ENCODE measurements around the gene SND1. TPM values are rescaled to one million over a fixed set of nuclear protein-coding genes. Genes with fewer than 3 reads are reported as not detected.

SND1 gene
- total and polyA plus RNA-seq, 2 donors (not counting 3 experiments of a cell fraction or from before 2014, with no cell fraction given): 116 to 249 TPM

GRCh38 chr7:127928222-127928621, 276.2 kb downstream of the SND1 start:
- FAIRE-seq: no peak

More at GRCh38 chr7:127928222-127928621, 276.2 kb downstream of the SND1 start:
- no peak for DNase-seq (ENCODE audit: low read depth, low spot score)
- H3K4me3 ChIP-seq (replicated peaks in 1 of 3; ENCODE audit: insufficient read depth in 1 of 3, low read depth in 1 of 3, low read length in 3 of 3): no peak overlapping the region
- no peaks in the 10 kb centered on the region for H3K27me3 ChIP-seq (ENCODE audit: control insufficient read depth in 2 of 2, insufficient read depth in 2 of 2, low read length in 2 of 2)
- H3K4me1 ChIP-seq (ENCODE audit: control insufficient read depth, extremely low read depth, insufficient read depth, low read length): no peaks in the 10 kb centered on the region
- peaks cover 3 to 6% of the 10 kb centered on the region in 2 experiments for H3K36me3 ChIP-seq (ENCODE audit: control insufficient read depth in 2 of 2, extremely low read depth in 1 of 2, insufficient read depth in 2 of 2, low read length in 2 of 2)
- no peak overlapping the region for H3K27ac ChIP-seq (ENCODE audit: insufficient read depth, low read depth, low read length)
- dilution Hi-C loops (cut with MboI; ENCODE audit: extremely low pct_ligation_motif_present, low sequenced_read_pairs) (no loop called here), intact Hi-C loops (cut with micrococcal nuclease) (no loop called here)
- H3K9me1 ChIP-seq (replicated peaks; ENCODE audit: control insufficient read depth, extremely low read depth, insufficient read depth, low read length): peaks cover 3% of the 10 kb centered on the region
- H3K9ac ChIP-seq (replicated peaks; ENCODE audit: extremely low read depth, insufficient read depth, low read length): no peak overlapping the region
- no peaks in the 10 kb centered on the region for H3K9me3 ChIP-seq (replicated peaks; ENCODE audit: control insufficient read depth, insufficient read depth, low read length)
- peaks cover 7% of the 10 kb centered on the region for H4K20me1 ChIP-seq (replicated peaks; ENCODE audit: control insufficient read depth, extremely low read depth, insufficient read depth, low read length)
- peaks cover 14% of the 10 kb centered on the region for H3K79me2 ChIP-seq (ENCODE audit: control insufficient read depth, insufficient read depth, low read length)
- TF ChIP-seq MAX (IDR thresholded peaks at IDR 0.05; ENCODE audit: insufficient read depth, insufficient read length): no peak
- TF ChIP-seq GATA2 (IDR thresholded peaks at IDR 0.05; ENCODE audit: insufficient read depth, insufficient read length, low read depth, low read length): no peak
- TF ChIP-seq CTCF (IDR thresholded peaks at IDR 0.05; ENCODE audit: extremely low read depth in 1 of 2, insufficient read depth in 1 of 2, low read depth in 1 of 2, low read length in 2 of 2): no peak
- TF ChIP-seq JUN (IDR thresholded peaks at IDR 0.05; ENCODE audit: borderline replicate concordance, insufficient read depth, insufficient read length, low read depth): no peak
- no peak for TF ChIP-seq POLR2AphosphoS5 (IDR thresholded peaks at IDR 0.05; ENCODE audit: insufficient read depth, low read depth, low read length)
- TF ChIP-seq EZH2 (IDR thresholded peaks at IDR 0.05; ENCODE audit: borderline replicate concordance, low read depth, low read length, severe bottlenecking): no peak
- TF ChIP-seq MYC (IDR thresholded peaks at IDR 0.05; ENCODE audit: low read depth, low read length): no peak
- no peak for TF ChIP-seq FOS (IDR thresholded peaks at IDR 0.05; ENCODE audit: borderline replicate concordance, insufficient read depth, low read length)
- TF ChIP-seq POLR2A (IDR thresholded peaks at IDR 0.05; ENCODE audit: low read depth, low read length): no peak
- CTCF ChIA-PET: no interaction called here
- no peak overlapping the region for H3K4me2 ChIP-seq (ENCODE audit: insufficient read depth, low read length)
- H2AFZ ChIP-seq (ENCODE audit: low read depth, low read length): no peak overlapping the region
- no TSS peak for BruUV-seq (replicated peaks)
- POLR2A ChIA-PET: no interaction called here

All from endothelial cell of umbilical vein (primary cell).